CD4-positive, alpha-beta memory T cell (primary cell): ENCODE measurements around the gene ZP1. TPM values are rescaled to one million over a fixed set of nuclear protein-coding genes. Genes with fewer than 3 reads are reported as not detected.

Experiments used
- CTCF ChIA-PET: fragments of 350-600 bp; sonication (Branson Sonifier 250); formaldehyde crosslinking; loops from one replicate; lab custom pipeline; 2021; ENCODE audit warnings: inconsistent platforms; ENCODE audit not compliant: partially characterized antibody; lab: Charles Lee
- POLR2A ChIA-PET: fragments of 350-600 bp; sonication (Branson Sonifier 250); formaldehyde crosslinking; loops from one replicate; lab custom pipeline; 2021; ENCODE audit not compliant: partially characterized antibody; lab: Charles Lee
- DNase-seq, 5 donors: peaks; one replicate each; pipeline versions ENCODE4 v3.0.0 to v3.0.0-alpha.2; 2020 to 2022; ENCODE audit warnings: mixed read lengths in 1 of 5
- H3K27ac ChIP-seq: one replicate; pipeline ENCODE4 v1.7.0; 2013; ENCODE audit warnings: low read depth, low read length
- H3K27me3 ChIP-seq: 2 replicates; pipeline ENCODE4 v1.7.0; 2013; ENCODE audit warnings: mild to moderate bottlenecking, low read length, moderate library complexity; ENCODE audit not compliant: insufficient read depth
- H3K36me3 ChIP-seq: 2 replicates; pipeline ENCODE4 v1.7.0; 2013; ENCODE audit warnings: mild to moderate bottlenecking, low read length, moderate library complexity; ENCODE audit not compliant: insufficient read depth
- H3K4me1 ChIP-seq: 2 replicates; pipeline ENCODE4 v1.7.0; 2013; ENCODE audit warnings: mild to moderate bottlenecking, low read length, moderate library complexity; ENCODE audit not compliant: insufficient read depth
- H3K4me3 ChIP-seq, 2 donors: one replicate each; pipeline ENCODE4 v1.7.0; 2013; ENCODE audit warnings: low read length in 2 of 2, mild to moderate bottlenecking in 1 of 2
- H3K9me3 ChIP-seq, 2 donors: one replicate each; pipeline ENCODE4 v1.7.0; 2013; ENCODE audit warnings: low read length in 2 of 2, control low read depth in 1 of 2; ENCODE audit not compliant: control insufficient read depth in 1 of 2
- H3K27ac Mint-ChIP-seq, 7 donors: one replicate each; pipeline ENCODE4 v1.8.0; 2020 to 2021; ENCODE audit warnings: mixed read lengths in 7 of 7, mild to moderate bottlenecking in 6 of 7, inconsistent platforms in 3 of 7, moderate library complexity in 3 of 7
- H3K27me3 Mint-ChIP-seq, 2 donors: one replicate each; pipeline ENCODE4 v1.8.0; 2020 to 2021; ENCODE audit warnings: mixed read lengths in 2 of 2
- H3K36me3 Mint-ChIP-seq, 2 donors: one replicate each; pipeline ENCODE4 v1.8.0; 2020 to 2021; ENCODE audit warnings: mixed read lengths in 2 of 2, inconsistent platforms in 1 of 2, mild to moderate bottlenecking in 1 of 2
- H3K4me1 Mint-ChIP-seq, 4 donors: one replicate each; pipeline ENCODE4 v1.8.0; 2020 to 2021; ENCODE audit warnings: mixed read lengths in 4 of 4, mild to moderate bottlenecking in 1 of 4
- H3K4me3 Mint-ChIP-seq, 8 donors: one replicate each; pipeline ENCODE4 v1.8.0; 2020 to 2021; ENCODE audit warnings: mixed read lengths in 8 of 8, mild to moderate bottlenecking in 7 of 8, moderate library complexity in 6 of 8, inconsistent platforms in 3 of 8
- H3K9me3 Mint-ChIP-seq, 8 donors: one replicate each; pipeline ENCODE4 v1.8.0; 2020 to 2021; ENCODE audit warnings: mixed read lengths in 8 of 8, mild to moderate bottlenecking in 5 of 8, inconsistent platforms in 3 of 8, moderate library complexity in 1 of 8
- intact Hi-C: fragments of 100-400 bp; cut with micrococcal nuclease; formaldehyde crosslinking; loops from one replicate; pipeline ENCODE4 v1.15.1; 2023
- polyA plus RNA-seq, 2 donors: library from polyadenylated mRNA; unstranded; fragments of 300-500 nt; fragmentation: Illumina TruSeq; gene quantifications; one replicate each; pipeline ENCODE4 v1.2.3, GENCODE V29; 2021
- total RNA-seq, 2 experiments: library from RNA; stranded (reverse); gene quantifications; one replicate each; pipeline ENCODE4 v1.2.3, GENCODE V29; 2021

The ZP1 gene
- total and polyA plus RNA-seq, 4 experiments from 2014 or later, result 0.33 to 0.50 (median 0.41) TPM; not detected in 1

DNA sequence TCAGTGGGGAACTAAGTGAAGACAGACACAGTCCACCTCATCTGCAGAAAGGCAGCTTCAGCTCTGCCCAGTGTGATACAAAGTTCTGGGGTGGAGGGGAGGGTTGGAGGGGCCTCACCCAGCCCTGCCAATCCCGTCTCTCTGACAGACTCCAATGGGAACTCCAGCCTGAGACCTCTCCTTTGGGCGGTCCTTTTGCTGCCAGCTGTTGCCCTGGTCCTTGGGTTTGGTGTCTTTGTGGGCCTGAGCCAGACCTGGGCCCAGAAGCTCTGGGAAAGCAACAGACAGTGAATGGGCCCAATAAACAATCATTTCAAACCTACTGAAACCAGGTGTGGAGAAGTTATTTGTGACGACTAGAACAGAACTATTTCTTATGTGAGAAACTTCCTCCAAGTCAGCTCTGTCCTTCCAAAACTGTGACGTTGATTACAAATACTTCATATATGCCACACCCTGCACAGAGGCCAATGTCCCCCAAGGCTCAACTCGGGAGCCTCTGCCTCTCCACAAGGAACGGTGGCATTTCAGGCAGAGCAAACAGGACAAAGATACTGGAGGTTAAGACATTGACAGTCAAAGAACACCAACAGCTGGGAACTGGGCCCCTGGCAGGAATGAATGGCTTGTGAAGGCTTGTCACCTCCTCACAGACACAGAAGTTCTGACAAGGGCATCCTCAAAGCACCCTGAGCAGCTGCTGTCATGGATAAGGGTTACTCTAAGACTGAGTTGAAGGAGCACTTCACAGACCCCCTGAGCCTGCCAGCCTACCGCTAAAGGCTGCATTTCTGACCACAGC lies 8.2 kb downstream of the ZP1 start:
- ChIA-PET CTCF (interaction anchor here (1.4 kb wide), 1 partner anchor 44 kb away, joined by 3 read pairs; no protein-coding TSS in a partner anchor), POLR2A (no interaction called here)

DNA sequence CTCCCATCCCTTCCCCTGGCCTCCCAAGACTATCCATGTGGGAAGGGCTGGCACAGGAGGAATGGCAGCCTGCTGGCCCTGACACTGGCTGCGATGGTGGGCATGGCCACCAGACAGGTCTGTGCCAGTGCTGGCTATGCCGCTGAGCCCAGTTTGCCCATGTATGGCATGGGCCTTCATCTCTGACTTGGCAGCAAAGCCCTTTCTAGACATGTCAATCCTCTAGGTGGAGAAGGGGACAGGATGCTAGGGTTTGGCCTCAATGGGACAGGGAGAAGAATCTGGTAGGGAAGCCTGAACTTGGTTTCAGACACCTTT lies 8.8 kb downstream of the ZP1 start:
- Mint-ChIP-seq H3K36me3 (peaks cover 27 to 38% of the 10 kb centered on the region in 2 donors), H3K9me3 (no peaks in the 10 kb centered on the region), H3K4me3 (no peak overlapping the region), H3K27me3 (no peaks in the 10 kb centered on the region), H3K4me1 (peaks cover 3 to 14% (median 7%) of the 10 kb centered on the region in 4 donors), H3K27ac (peak overlapping the region in 2 of 7 donors; percentile 51 to 71)
- H3K4me1 ChIP-seq, result peaks cover 17% of the 10 kb centered on the region
- no peak overlapping the region for H3K4me3 ChIP-seq
- CTCF ChIA-PET, result interaction anchor here (2.5 kb wide), 1 partner anchor 12 kb away, joined by 9 read pairs; no protein-coding TSS in a partner anchor
- peaks cover 24% of the 10 kb centered on the region for H3K36me3 ChIP-seq
- DNase-seq, result no peak
- no peaks in the 10 kb centered on the region for H3K27me3 ChIP-seq
- intact Hi-C loops, result no loop called here
- no peak overlapping the region for H3K27ac ChIP-seq
- no peaks in the 10 kb centered on the region for H3K9me3 ChIP-seq
- POLR2A ChIA-PET, result no interaction called here

More for the DNA sequence above, 8.2 kb downstream of the ZP1 start:
- no peak overlapping the region for H3K4me3 ChIP-seq
- no peak for DNase-seq
- Mint-ChIP-seq H3K36me3 (peaks cover 21 to 32% of the 10 kb centered on the region in 2 donors), H3K27ac (no peak overlapping the region), H3K4me3 (no peak overlapping the region), H3K9me3 (no peaks in the 10 kb centered on the region), H3K4me1 (peaks cover 3 to 19% (median 7%) of the 10 kb centered on the region in 4 donors), H3K27me3 (no peaks in the 10 kb centered on the region)
- no peak overlapping the region for H3K27ac ChIP-seq
- H3K9me3 ChIP-seq, result no peaks in the 10 kb centered on the region
- intact Hi-C loops, result no loop called here
- peaks cover 18% of the 10 kb centered on the region for H3K36me3 ChIP-seq
- H3K4me1 ChIP-seq, result peaks cover 17% of the 10 kb centered on the region
- no peaks in the 10 kb centered on the region for H3K27me3 ChIP-seq

DNA sequence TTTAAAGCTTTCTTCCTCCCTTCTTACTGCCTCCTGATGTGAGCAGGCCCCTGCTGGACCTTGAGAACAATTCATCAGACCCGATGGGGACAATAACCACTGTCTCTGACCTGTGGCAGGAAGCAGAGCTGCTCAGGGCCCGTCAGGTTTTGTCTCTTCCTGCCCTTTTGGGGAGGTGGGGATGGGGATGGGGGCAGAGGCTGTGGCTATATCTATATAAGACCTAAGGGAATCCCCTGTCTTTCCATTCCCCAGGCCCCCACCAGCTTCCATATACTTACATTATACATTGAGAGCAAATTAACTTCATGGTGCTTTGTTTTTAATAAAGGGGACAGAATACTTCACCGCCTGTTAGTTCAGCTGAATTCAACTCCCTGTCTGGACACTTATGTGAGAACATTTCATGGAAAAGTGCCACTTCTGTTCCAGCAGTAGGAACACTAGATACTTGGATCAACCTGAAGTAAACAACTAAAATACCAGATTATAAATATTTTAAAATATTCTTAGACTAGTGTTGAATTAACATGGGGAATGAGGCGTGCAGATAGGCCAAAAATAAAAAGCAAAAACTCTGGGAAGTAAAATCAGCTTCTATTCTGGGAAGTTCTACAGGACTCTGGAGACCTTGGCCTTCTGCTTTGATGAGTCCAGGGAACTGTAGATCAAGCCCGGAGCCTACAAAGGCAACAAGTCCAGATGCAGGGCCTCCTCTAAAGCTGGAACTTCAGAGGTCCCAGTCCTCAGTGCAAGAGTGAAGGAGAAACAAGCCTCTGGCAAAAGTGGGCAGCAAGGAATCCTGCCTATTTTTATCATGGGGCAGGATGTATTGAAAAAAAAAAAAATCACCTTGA lies 11.1 kb downstream of the ZP1 start:
- Mint-ChIP-seq H3K9me3 (no peaks in the 10 kb centered on the region), H3K27me3 (no peaks in the 10 kb centered on the region), H3K4me1 (peaks cover 0 to 7% (median 2%) of the 10 kb centered on the region in 4 donors), H3K36me3 (peaks cover 36 to 53% of the 10 kb centered on the region in 2 donors), H3K4me3 (no peak overlapping the region), H3K27ac (peak overlapping the region in 1 of 7 donors; percentile 34)
- peaks cover 2% of the 10 kb centered on the region for H3K4me1 ChIP-seq
- H3K4me3 ChIP-seq, result no peak overlapping the region
- no peak overlapping the region for H3K27ac ChIP-seq
- no peak for DNase-seq
- ChIA-PET POLR2A (interaction anchor here (1.2 kb wide), 1 partner anchor 20 kb away, joined by 3 read pairs; no protein-coding TSS in a partner anchor), CTCF (interaction anchor here (2.5 kb wide), 1 partner anchor 9 kb away, joined by 9 read pairs; no protein-coding TSS in a partner anchor)
- intact Hi-C loops, result no loop called here
- H3K27me3 ChIP-seq, result no peaks in the 10 kb centered on the region
- peaks cover 25% of the 10 kb centered on the region for H3K36me3 ChIP-seq
- H3K9me3 ChIP-seq, result no peaks in the 10 kb centered on the region

DNA sequence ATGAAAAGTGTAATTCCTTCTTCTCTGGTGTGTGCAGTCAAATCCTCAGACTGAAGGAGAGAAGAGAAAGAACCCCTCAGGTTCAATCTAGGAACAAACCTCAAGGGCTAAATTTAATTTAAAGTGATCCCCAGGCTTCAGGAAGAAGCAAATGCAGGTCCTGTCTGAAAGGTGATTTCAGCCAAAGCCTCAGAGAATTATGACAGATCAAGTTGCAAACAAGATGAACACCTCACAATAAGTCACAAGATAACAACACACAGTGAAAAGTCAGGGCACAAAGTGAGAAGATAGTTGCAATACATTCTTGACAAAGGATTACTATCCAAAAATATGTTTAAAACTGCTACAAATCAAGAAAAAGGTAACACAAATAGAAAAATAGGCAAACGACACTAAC lies 11.8 kb downstream of the ZP1 start:
- intact Hi-C loops, result no loop called here
- CTCF ChIA-PET, result no interaction called here

DNA sequence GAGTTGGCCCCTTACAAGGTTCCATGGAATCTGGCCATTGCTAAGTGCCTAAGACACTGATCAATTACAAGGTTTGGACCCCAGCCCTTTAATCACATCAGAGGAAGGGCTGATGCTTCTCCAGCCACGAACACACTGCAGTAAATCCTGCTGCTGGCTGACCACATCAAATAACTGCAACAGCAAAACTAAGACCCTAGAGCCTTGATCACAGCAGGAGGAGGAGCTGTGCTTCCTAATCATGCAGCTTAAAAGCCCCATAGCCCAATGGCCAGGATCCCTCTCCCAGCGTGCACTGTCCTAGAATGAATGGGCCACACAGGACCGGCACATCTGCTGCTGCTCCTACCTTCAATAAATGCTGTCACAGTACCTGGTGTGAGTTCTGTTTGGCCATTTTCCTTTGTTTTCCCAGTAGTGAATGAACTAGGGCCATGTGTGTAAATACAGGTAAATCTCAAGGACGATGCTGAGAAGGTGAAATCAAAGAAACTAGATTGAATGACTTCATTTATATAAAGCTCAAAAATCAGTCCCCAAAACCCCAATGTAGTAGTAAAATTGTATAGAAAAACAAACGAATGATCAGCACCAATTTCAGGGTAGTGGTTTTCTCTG lies 12.7 kb downstream of the ZP1 start:
- H3K27ac ChIP-seq, result no peak overlapping the region
- DNase-seq, result no peak
- intact Hi-C loops, result no loop called here
- no peaks in the 10 kb centered on the region for H3K9me3 ChIP-seq
- Mint-ChIP-seq H3K4me3 (no peak overlapping the region), H3K4me1 (peaks cover 0 to 7% (median 2%) of the 10 kb centered on the region in 4 donors), H3K27ac (no peak overlapping the region), H3K27me3 (no peaks in the 10 kb centered on the region), H3K9me3 (no peaks in the 10 kb centered on the region), H3K36me3 (peaks cover 46 to 60% of the 10 kb centered on the region in 2 donors)
- H3K27me3 ChIP-seq, result no peaks in the 10 kb centered on the region
- POLR2A ChIA-PET, result no interaction called here
- H3K36me3 ChIP-seq, result peaks cover 25% of the 10 kb centered on the region
- CTCF ChIA-PET, result no interaction called here
- H3K4me1 ChIP-seq, result no peaks in the 10 kb centered on the region
- H3K4me3 ChIP-seq, result no peak overlapping the region

More for the DNA sequence above, 11.8 kb downstream of the ZP1 start:
- POLR2A ChIA-PET, result interaction anchor here (1.2 kb wide), 1 partner anchor 20 kb away, joined by 3 read pairs; no protein-coding TSS in a partner anchor
- no peaks in the 10 kb centered on the region for H3K4me1 ChIP-seq
- no peak overlapping the region for H3K4me3 ChIP-seq
- no peaks in the 10 kb centered on the region for H3K27me3 Mint-ChIP-seq
- H3K9me3 Mint-ChIP-seq, result no peaks in the 10 kb centered on the region
- peaks cover 25% of the 10 kb centered on the region for H3K36me3 ChIP-seq
- no peak overlapping the region for H3K4me3 Mint-ChIP-seq
- H3K27ac ChIP-seq, result no peak overlapping the region
- H3K27me3 ChIP-seq, result no peaks in the 10 kb centered on the region
- H3K9me3 ChIP-seq, result no peaks in the 10 kb centered on the region
- no peak overlapping the region for H3K27ac Mint-ChIP-seq
- peaks cover 42 to 58% of the 10 kb centered on the region in 2 donors for H3K36me3 Mint-ChIP-seq
- no peak for DNase-seq
- peaks cover 0 to 7% (median 4%) of the 10 kb centered on the region in 4 donors for H3K4me1 Mint-ChIP-seq

DNA sequence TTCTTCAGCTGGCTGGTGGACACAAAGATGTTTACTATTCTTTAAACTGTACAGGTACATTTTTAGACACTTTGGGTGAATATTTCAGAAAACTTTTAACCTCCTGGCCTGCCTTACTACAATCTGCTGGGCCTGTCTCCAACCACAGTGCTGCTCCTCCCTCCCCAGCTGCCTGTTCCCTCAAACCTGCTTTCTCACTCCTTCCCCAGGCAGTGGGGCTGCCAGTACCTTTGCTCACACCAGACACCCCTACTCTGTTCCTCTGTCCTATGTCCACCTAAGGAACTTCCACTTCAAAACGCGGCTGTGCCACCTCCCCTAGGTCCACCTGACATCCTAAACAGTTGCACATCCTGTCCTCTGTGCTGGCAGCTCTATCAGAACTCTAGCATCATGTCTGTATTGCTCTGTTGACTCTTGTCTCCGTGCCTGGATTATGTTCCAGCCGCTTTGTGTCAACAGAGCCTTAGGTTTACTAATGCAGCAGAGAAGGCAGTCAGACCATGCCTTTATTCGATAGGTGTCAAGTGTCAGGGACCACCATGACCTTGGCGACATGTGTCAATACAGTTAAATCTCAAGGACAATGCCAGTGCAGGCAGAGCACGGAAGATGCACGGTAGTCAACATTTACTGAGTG lies 13.4 kb downstream of the ZP1 start:
- H3K36me3 ChIP-seq, result peaks cover 25% of the 10 kb centered on the region
- H3K27ac Mint-ChIP-seq, result peak overlapping the region in 3 of 7 donors; percentile 5 to 72 (median 68)
- no peaks in the 10 kb centered on the region for H3K9me3 Mint-ChIP-seq
- no peak overlapping the region for H3K4me3 Mint-ChIP-seq
- no peaks in the 10 kb centered on the region for H3K27me3 ChIP-seq
- ChIA-PET POLR2A (no interaction called here), CTCF (no interaction called here)
- H3K27ac ChIP-seq, result no peak overlapping the region
- H3K4me1 Mint-ChIP-seq, result peaks cover 0 to 7% (median 2%) of the 10 kb centered on the region in 4 donors
- intact Hi-C loops, result no loop called here
- H3K9me3 ChIP-seq, result no peaks in the 10 kb centered on the region
- no peaks in the 10 kb centered on the region for H3K27me3 Mint-ChIP-seq
- no peak overlapping the region for H3K4me3 ChIP-seq
- H3K36me3 Mint-ChIP-seq, result peaks cover 48 to 60% of the 10 kb centered on the region in 2 donors
- H3K4me1 ChIP-seq, result no peaks in the 10 kb centered on the region
- no peak for DNase-seq
